PC-9 (cell line): ENCODE measurements around the gene SPON1. TPM values are rescaled to one million over a fixed set of nuclear protein-coding genes. Genes with fewer than 3 reads are reported as not detected.

Source experiments
- BruUV-seq: library from RNA; stranded (reverse); fragments of 400-500 nt; replicated peaks from 2 replicates; lab custom pipeline; 2021; lab: Mats Ljungman, UMichigan
- CTCF ChIA-PET: fragments of 300-600 bp; sonication (Branson Sonifier 250); formaldehyde crosslinking; loops from one replicate; lab custom pipeline; 2022; ENCODE audit warnings: antibody characterized with exemption; lab: Charles Lee
- POLR2A ChIA-PET: fragments of 300-600 bp; sonication (Branson Sonifier 250); formaldehyde crosslinking; loops from one replicate; lab custom pipeline; 2022; ENCODE audit warnings: antibody characterized with exemption; ENCODE audit not compliant: unreplicated experiment; lab: Charles Lee
- DNase-seq, 2 experiments: peaks; one replicate each; pipeline versions ENCODE4 v3.0.0 to v3.0.0-alpha.2; 2015 to 2022; ENCODE audit warnings: mixed read lengths in 1 of 2
- H2AFZ ChIP-seq: fragments of 200-600 bp; sonication (generic); 2 replicates; pipeline ENCODE4 v1.8.1; 2017; ENCODE audit warnings: antibody characterized with exemption
- H3F3A ChIP-seq: fragments of 200-600 bp; sonication (generic); 2 replicates; pipeline ENCODE4 v1.8.1; 2017; ENCODE audit warnings: antibody characterized with exemption, mild to moderate bottlenecking, low read depth; ENCODE audit not compliant: insufficient read depth
- H3K27ac ChIP-seq: fragments of 200-600 bp; sonication (generic); 2 replicates; pipeline ENCODE4 v1.6.1; 2016; ENCODE audit warnings: mixed run types
- H3K27me3 ChIP-seq: fragments of 200-600 bp; sonication (generic); 2 replicates; pipeline ENCODE4 v1.6.1; 2016; ENCODE audit warnings: low read depth, mixed run types; ENCODE audit not compliant: insufficient read depth
- H3K36me3 ChIP-seq: fragments of 200-600 bp; sonication (generic); 2 replicates; pipeline ENCODE4 v1.6.1; 2016; ENCODE audit warnings: low read depth, mixed run types
- H3K4me1 ChIP-seq: fragments of 200-600 bp; sonication (generic); replicated peaks from 2 replicates; pipeline ENCODE4 v1.6.1; 2016; ENCODE audit warnings: mixed run types; ENCODE audit not compliant: insufficient read depth
- H3K4me2 ChIP-seq: fragments of 200-600 bp; sonication (generic); 2 replicates; pipeline ENCODE4 v1.6.1; 2017; ENCODE audit warnings: mixed run types
- H3K4me3 ChIP-seq: fragments of 200-600 bp; sonication (generic); 2 replicates; pipeline ENCODE4 v1.6.1; 2016; ENCODE audit warnings: mixed run types
- H3K79me2 ChIP-seq: fragments of 200-600 bp; sonication (generic); 2 replicates; pipeline ENCODE4 v1.6.1; 2017; ENCODE audit warnings: low read depth, mixed run types
- H3K9me2 ChIP-seq: fragments of 200-600 bp; sonication (generic); 2 replicates; pipeline ENCODE4 v1.8.1; 2017; ENCODE audit warnings: mild to moderate bottlenecking; ENCODE audit not compliant: insufficient read depth
- H3K9me3 ChIP-seq: fragments of 200-600 bp; sonication (generic); 2 replicates; pipeline ENCODE4 v1.8.1; 2016; ENCODE audit warnings: low read depth; ENCODE audit not compliant: insufficient read depth
- H4K20me1 ChIP-seq: fragments of 200-600 bp; sonication (generic); 2 replicates; pipeline ENCODE4 v1.8.1; 2017; ENCODE audit not compliant: insufficient read depth
- CTCF ChIP-seq: fragments of 200-600 bp; sonication (generic); conservative IDR thresholded peaks from 2 replicates; pipeline ENCODE4 v1.6.1; 2017; ENCODE audit warnings: mixed run types, antibody characterized with exemption, mild to moderate bottlenecking, moderate library complexity
- EZH2 ChIP-seq: fragments of 200-600 bp; sonication (generic); IDR thresholded peaks from 2 replicates; pipeline ENCODE4 v1.8.0; 2017; ENCODE audit warnings: antibody characterized with exemption, low read depth
- intact Hi-C: fragments of 100-400 bp; cut with micrococcal nuclease; formaldehyde crosslinking; loops from one replicate; pipeline ENCODE4 v1.10.0; 2022; ENCODE audit not compliant: unreplicated experiment
- total RNA-seq: library from RNA; stranded (reverse); gene quantifications from 2 replicates; pipeline ENCODE4 v1.2.3, GENCODE V29; 2021

The SPON1 gene
- total RNA-seq, 1 experiment from 2014 or later = 0.70 TPM

- Histone ChIP-seq H3K9me2 (no peaks in the 10 kb centered on the region), H3K4me2 (no peak overlapping the region), H3K27ac (no peak overlapping the region), H3K27me3 (no peaks in the 10 kb centered on the region), H2AFZ (no peak overlapping the region), H3K36me3 (no peaks in the 10 kb centered on the region), H3F3A (no peaks in the 10 kb centered on the region), H3K4me3 (no peak overlapping the region), H3K79me2 (no peaks in the 10 kb centered on the region), H3K9me3 (no peaks in the 10 kb centered on the region), H3K4me1 (no peaks in the 10 kb centered on the region), H4K20me1 (no peaks in the 10 kb centered on the region)
- TF ChIP-seq EZH2 = no peak
- TF ChIP-seq CTCF = no peak
- POLR2A ChIA-PET = no interaction called here
- intact Hi-C loops = no loop called here
- CTCF ChIA-PET = no interaction called here
- no peak for DNase-seq
- no TSS peak for BruUV-seq
Observed at GRCh38 chr11:14065681-14066080, 103.2 kb downstream of the SPON1 start.

- Histone ChIP-seq H2AFZ (no peak overlapping the region), H3F3A (no peaks in the 10 kb centered on the region), H3K36me3 (no peaks in the 10 kb centered on the region), H3K79me2 (no peaks in the 10 kb centered on the region), H3K9me3 (no peaks in the 10 kb centered on the region), H3K27ac (no peak overlapping the region), H3K4me2 (no peak overlapping the region), H4K20me1 (no peaks in the 10 kb centered on the region), H3K9me2 (no peaks in the 10 kb centered on the region), H3K27me3 (no peaks in the 10 kb centered on the region), H3K4me3 (no peak overlapping the region), H3K4me1 (no peaks in the 10 kb centered on the region)
- ChIA-PET CTCF (no interaction called here), POLR2A (no interaction called here)
- BruUV-seq = no TSS peak
- no peak for DNase-seq
- TF ChIP-seq EZH2 = no peak
- no peak for TF ChIP-seq CTCF
- intact Hi-C loops = no loop called here
Observed at GRCh38 chr11:14067686-14068085, 105.2 kb downstream of the SPON1 start.

- BruUV-seq = no TSS peak
- no peaks in the 10 kb centered on the region for H3K36me3 ChIP-seq
- intact Hi-C loops = no loop called here
- no peaks in the 10 kb centered on the region for H4K20me1 ChIP-seq
- no peak overlapping the region for H2AFZ ChIP-seq
- ChIA-PET POLR2A (no interaction called here), CTCF (no interaction called here)
- no peaks in the 10 kb centered on the region for H3K9me2 ChIP-seq
- DNase-seq = no peak
- no peaks in the 10 kb centered on the region for H3K79me2 ChIP-seq
- no peaks in the 10 kb centered on the region for H3F3A ChIP-seq
- H3K4me3 ChIP-seq = no peak overlapping the region
- H3K4me1 ChIP-seq = no peaks in the 10 kb centered on the region
- no peaks in the 10 kb centered on the region for H3K27me3 ChIP-seq
- H3K4me2 ChIP-seq = no peak overlapping the region
- no peaks in the 10 kb centered on the region for H3K9me3 ChIP-seq
- H3K27ac ChIP-seq = no peak overlapping the region
- TF ChIP-seq EZH2 = no peak
- TF ChIP-seq CTCF = no peak
Observed at GRCh38 chr11:14070896-14071295, 108.4 kb downstream of the SPON1 start.
